Gastrocnemius medialis (tissue), 4 donors: ENCODE data around the gene ZC3H7B. TPM values are rescaled to one million over a fixed set of nuclear protein-coding genes. Genes with fewer than 3 reads are reported as not detected.
A peak's percentile ranks its signal among the peaks of the same experiment; 100 is the strongest.
"Not testable (repeated sequence)": the region's sequence is repeated elsewhere in the genome, so short reads cannot be mapped to it uniquely, and the experiment has no call there.

Experiments
- ATAC-seq, 2 donors: fragments of 150-250 bp; one replicate each; pipeline ENCODE4 v1.9.1; 2016
- DNase-seq, 2 donors: peaks; one replicate each; pipeline ENCODE4 v3.0.0-alpha.2; 2019
- H3K27ac ChIP-seq, 4 donors: fragments of 200-600 bp; sonication (generic); 1 replicate in 1 of 4; 2 replicates in 3 of 4; pipeline ENCODE4 v1.5.1; 2016 to 2018; ENCODE audit warnings: mild to moderate bottlenecking in 2 of 4, moderate library complexity in 1 of 4
- H3K27me3 ChIP-seq, 3 donors: fragments of 200-600 bp; sonication (generic) in 2 of 3; 1 replicate in 1 of 3; 2 replicates in 2 of 3; pipeline versions ENCODE4 v1.5.1 to v1.6.0; 2016 to 2019; ENCODE audit warnings: mild to moderate bottlenecking in 1 of 3, moderate library complexity in 1 of 3
- H3K36me3 ChIP-seq, 2 donors: fragments of 200-600 bp; sonication (generic) in 1 of 2; one replicate each; pipeline ENCODE4 v1.5.1; 2017 to 2018
- H3K4me1 ChIP-seq, 2 donors: fragments of 200-600 bp; sonication (generic) in 1 of 2; one replicate each; pipeline ENCODE4 v1.5.1; 2016 to 2017; ENCODE audit warnings: mild to moderate bottlenecking in 2 of 2
- H3K4me3 ChIP-seq, 4 donors: fragments of 200-600 bp; sonication (generic) in 3 of 4; 1 replicate in 1 of 4; 2 replicates in 3 of 4; pipeline ENCODE4 v1.5.1; 2016 to 2019; ENCODE audit warnings: mild to moderate bottlenecking in 2 of 4
- H3K9me3 ChIP-seq, 3 donors: fragments of 200-600 bp; sonication (generic) in 2 of 3; 1 replicate in 1 of 3; 2 replicates in 2 of 3; pipeline ENCODE4 v1.5.1; 2016 to 2019
- POLR2A ChIP-seq, 2 donors: fragments of 450-650 bp; IDR thresholded peaks; one replicate each; pipeline ENCODE4 v1.6.1; 2017; ENCODE audit warnings: antibody characterized with exemption in 2 of 2, mild to moderate bottlenecking in 2 of 2, moderate library complexity in 2 of 2
- in situ Hi-C, 4 donors: fragments of 200-750 bp; cut with MboI; loops; one replicate each; pipeline versions ENCODE4 v1.15.0 to v1.8.0; 2017; ENCODE audit warnings: low sequenced_read_pairs in 4 of 4
- intact Hi-C: fragments of 100-400 bp; cut with DNase I; formaldehyde crosslinking; loops from one replicate; pipeline ENCODE4 v1.15.1; 2023; ENCODE audit warnings: low total_unique reads
- total RNA-seq, 4 donors: library from RNA; depleted of rRNA; stranded (reverse); fragments of >200 nt; gene quantifications; one replicate each; pipeline versions ENCODE4 v1.1.0 to v1.2.3, GENCODE V29; 2016
- TF ChIP-seq, protein P1 (sequence below), 5 experiments: fragments of 450-650 bp in 3 of 5; fragments of 200-600 bp in 2 of 5; sonication (generic) in 2 of 5; IDR thresholded peaks in 4 of 5; conservative IDR thresholded peaks in 1 of 5; 1 replicate in 4 of 5; 2 replicates in 1 of 5; pipeline ENCODE4 v1.5.1; 2016 to 2019; ENCODE audit warnings: antibody characterized with exemption in 5 of 5, mild to moderate bottlenecking in 3 of 5, moderate library complexity in 3 of 5

ZC3H7B gene
- total RNA-seq, 4 donors from 2014 or later: 17.0 to 22.6 (median 20.5) TPM

DNA sequence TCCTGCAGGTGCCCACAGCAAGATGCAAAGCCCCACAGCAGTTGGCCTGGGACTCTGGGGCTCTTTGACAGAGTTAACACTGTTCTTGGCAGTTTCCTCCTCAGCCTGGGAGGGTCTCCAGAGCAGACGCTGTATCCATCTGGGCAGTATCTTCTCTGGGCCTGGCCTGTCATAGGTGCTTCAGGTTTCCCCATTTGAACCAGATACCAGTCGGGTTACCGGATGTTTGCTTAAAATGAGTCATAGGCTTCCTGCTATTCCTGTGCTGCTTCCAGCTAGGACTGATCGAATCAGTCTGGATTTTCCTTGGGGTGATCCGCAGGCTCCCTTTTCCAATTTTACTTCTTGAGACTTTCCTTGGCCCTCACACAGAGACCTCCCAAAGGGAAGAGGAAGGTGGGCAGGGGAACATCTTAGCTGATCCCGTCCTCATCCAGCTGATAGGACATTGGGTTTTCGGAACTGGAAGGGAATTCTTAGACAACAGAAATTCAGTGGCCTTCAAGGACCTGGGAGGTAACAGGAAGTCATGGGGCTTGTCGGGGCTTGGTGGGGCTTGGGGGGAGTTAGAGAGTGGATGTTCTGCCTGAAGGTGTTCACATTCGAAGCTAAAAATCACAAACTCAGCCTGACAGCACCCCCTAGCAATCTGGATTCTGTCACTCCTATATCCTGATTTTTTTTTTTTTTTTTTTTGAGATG lies 12.9 kb upstream of the ZC3H7B start:
- in situ Hi-C loops: loop anchor here in 1 of 4 donors (25.0 kb wide), 1 partner anchor 249 kb away; the partner anchor contains the start of gene POLR3H
- peaks cover 0 to 15% of the 10 kb centered on the region in 2 donors for H3K36me3 ChIP-seq
- no peaks in the 10 kb centered on the region for H3K9me3 ChIP-seq
- intact Hi-C loops: loop anchor here (5.0 to 10.0 kb wide), 2 partner anchors 39 to 796 kb away; no protein-coding TSS in a partner anchor
- peaks cover 14% of the 10 kb centered on the region in 2 donors for H3K4me1 ChIP-seq
- DNase-seq (no peak), ATAC-seq (no peak)
- H3K27me3 ChIP-seq: no peaks in the 10 kb centered on the region
- TF ChIP-seq, protein P1, sequence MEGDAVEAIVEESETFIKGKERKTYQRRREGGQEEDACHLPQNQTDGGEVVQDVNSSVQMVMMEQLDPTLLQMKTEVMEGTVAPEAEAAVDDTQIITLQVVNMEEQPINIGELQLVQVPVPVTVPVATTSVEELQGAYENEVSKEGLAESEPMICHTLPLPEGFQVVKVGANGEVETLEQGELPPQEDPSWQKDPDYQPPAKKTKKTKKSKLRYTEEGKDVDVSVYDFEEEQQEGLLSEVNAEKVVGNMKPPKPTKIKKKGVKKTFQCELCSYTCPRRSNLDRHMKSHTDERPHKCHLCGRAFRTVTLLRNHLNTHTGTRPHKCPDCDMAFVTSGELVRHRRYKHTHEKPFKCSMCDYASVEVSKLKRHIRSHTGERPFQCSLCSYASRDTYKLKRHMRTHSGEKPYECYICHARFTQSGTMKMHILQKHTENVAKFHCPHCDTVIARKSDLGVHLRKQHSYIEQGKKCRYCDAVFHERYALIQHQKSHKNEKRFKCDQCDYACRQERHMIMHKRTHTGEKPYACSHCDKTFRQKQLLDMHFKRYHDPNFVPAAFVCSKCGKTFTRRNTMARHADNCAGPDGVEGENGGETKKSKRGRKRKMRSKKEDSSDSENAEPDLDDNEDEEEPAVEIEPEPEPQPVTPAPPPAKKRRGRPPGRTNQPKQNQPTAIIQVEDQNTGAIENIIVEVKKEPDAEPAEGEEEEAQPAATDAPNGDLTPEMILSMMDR (IDR thresholded peaks at IDR 0.05 in 4 of 5, conservative IDR thresholded peaks at IDR 0.05 in 1 of 5): no peak
- TF ChIP-seq POLR2A (IDR thresholded peaks at IDR 0.05): no peak
- H3K27ac ChIP-seq: peak overlapping the region; percentile 29 to 71 (median 56)
- H3K4me3 ChIP-seq: no peak overlapping the region

DNA sequence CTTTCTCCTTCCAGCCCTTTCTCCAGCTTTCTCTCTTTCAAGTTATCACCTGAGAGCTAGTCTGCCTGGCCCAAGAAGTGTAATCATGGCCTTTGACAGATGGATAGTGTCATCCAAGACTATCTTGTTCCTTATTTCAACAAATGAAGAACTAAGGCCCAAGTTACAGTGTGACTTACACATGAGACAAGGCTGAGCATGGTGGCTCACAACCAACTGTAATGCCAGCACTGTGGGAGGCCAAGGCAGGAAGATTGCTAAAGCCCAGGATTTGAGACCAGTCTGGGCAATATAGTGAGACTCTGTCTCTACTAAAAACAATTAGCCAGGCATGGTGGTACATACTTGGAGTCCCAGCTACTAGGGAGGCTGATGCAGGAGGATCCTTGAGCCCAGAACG lies 11.7 kb upstream of the ZC3H7B start:
- DNase-seq: no peak
- Histone ChIP-seq H3K27ac (no peak overlapping the region), H3K9me3 (no peaks in the 10 kb centered on the region), H3K27me3 (no peaks in the 10 kb centered on the region), H3K36me3 (peaks cover 0 to 2% of the 10 kb centered on the region in 2 donors), H3K4me3 (no peak overlapping the region), H3K4me1 (peaks cover 11 to 14% of the 10 kb centered on the region in 2 donors)
- ATAC-seq: no peak
- intact Hi-C loops (loop anchor here (5.0 to 10.0 kb wide), 2 partner anchors 38 to 795 kb away; no protein-coding TSS in a partner anchor), in situ Hi-C loops (loop anchor here in 1 of 4 donors (25.0 kb wide), 1 partner anchor 248 kb away; the partner anchor contains the start of gene POLR3H)
- no peak for TF ChIP-seq POLR2A (IDR thresholded peaks at IDR 0.05)
- TF ChIP-seq, protein P1 (IDR thresholded peaks at IDR 0.05 in 4 of 5, conservative IDR thresholded peaks at IDR 0.05 in 1 of 5): no peak

DNA sequence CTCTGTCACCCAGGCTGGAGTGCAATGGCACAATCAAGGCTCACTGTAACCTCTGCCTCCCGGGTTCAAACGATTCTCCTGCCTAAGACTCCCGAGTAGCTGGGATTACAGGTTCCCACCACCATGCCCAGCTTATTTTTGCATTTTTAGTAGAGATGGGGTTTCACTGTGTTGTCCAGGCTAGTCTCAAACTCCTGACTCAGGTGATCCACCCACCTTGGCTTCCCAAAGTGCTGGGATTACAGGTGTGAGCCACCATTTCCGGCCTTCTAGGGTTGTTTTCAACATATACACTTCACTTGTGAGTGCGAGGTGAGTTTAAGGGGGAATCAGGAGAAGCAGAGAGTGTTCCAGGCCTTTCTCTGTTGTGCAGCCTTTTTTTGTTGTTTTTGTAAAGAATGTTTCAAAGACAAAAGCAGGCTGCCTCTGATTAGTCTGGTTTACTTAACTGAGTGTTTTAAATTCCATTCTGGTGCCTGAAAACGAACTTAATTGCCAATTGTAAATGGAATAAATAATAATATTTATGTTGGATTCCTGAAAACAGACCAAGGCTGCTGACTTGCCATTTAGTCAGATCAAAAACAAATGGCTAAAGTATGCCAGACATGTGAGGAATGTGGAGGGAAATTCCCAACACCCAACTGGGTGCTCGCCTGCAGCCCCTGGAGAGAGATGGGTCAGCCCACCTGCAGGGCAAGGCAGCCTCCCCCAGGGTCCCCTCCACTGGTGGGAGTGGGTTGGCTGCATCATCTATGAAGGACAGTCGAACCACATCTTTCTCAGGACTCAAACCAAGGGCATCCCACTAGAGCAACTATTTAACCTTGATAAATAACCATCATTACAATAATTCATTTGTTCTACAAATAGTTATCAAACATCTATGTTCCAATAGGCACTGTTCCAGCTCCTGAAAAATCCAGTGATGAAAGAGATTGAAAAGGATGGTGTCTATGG lies 10.8 kb upstream of the ZC3H7B start:
- in situ Hi-C loops (loop anchor here in 1 of 4 donors (25.0 kb wide), 1 partner anchor 247 kb away; the partner anchor contains the start of gene POLR3H), intact Hi-C loops (no loop called here)
- Histone ChIP-seq H3K36me3 (no peaks in the 10 kb centered on the region), H3K4me3 (no peak overlapping the region), H3K9me3 (no peaks in the 10 kb centered on the region), H3K4me1 (peaks cover 2 to 8% of the 10 kb centered on the region in 2 donors), H3K27me3 (no peaks in the 10 kb centered on the region), H3K27ac (no peak overlapping the region)
- TF ChIP-seq, protein P1 (IDR thresholded peaks at IDR 0.05 in 4 of 5, conservative IDR thresholded peaks at IDR 0.05 in 1 of 5): no peak
- TF ChIP-seq POLR2A (IDR thresholded peaks at IDR 0.05): no peak
- DNase-seq (no peak), ATAC-seq (no peak)

DNA sequence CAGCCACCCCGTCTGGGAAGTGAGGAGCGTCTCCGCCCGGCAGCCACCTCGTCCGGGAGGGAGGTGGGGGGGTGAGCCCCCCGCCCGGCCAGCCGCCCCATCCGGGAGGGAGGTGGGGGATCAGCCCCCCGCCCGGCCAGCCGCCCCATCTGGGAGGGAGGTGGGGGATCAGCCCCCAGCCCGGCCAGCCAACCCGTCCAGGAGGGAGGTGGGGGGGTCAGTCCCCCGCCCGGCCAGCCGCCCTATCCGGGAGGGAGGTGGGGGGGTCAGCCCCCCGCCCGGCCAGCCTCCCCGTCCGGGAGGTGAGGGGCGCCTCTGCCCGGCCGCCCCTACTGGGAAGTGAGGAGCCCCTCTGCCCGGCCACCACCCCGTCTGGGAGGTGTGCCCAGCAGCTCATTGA lies 6.5 kb upstream of the ZC3H7B start:
- H3K27ac ChIP-seq, H3K4me1 ChIP-seq, ATAC-seq, H3K27me3 ChIP-seq, DNase-seq, H3K4me3 ChIP-seq, H3K36me3 ChIP-seq, intact Hi-C loops, H3K9me3 ChIP-seq: not testable (repeated sequence)
- in situ Hi-C loops: loop anchor here in 1 of 4 donors (25.0 kb wide), 1 partner anchor 242 kb away; the partner anchor contains the start of gene POLR3H
